ENCODE results near the gene FAM177B.
"Not testable (repeated sequence)": the region's sequence is repeated elsewhere in the genome, so short reads cannot be mapped to it uniquely, and the experiment has no call there.

The FAM177B gene

GRCh38 chr1:222741630-222742457 lies 4.8 kb downstream of the FAM177B start:
- DNase-seq = not testable (repeated sequence)

- DNase-seq = no peak
Observed at GRCh38 chr1:222749927-222750326, 12.9 kb downstream of the FAM177B start.

- no peak for DNase-seq
Observed at GRCh38 chr1:222750651-222751050, 13.6 kb downstream of the FAM177B start.

- no peak for DNase-seq
Observed at GRCh38 chr1:222751255-222751654, 14.3 kb downstream of the FAM177B start.

- DNase-seq = no peak
Observed at GRCh38 chr1:222754366-222755139, 17.6 kb downstream of the FAM177B start.

GRCh38 chr1:222757646-222758268 lies 20.8 kb downstream of the FAM177B start:
- no peak for DNase-seq

GRCh38 chr1:222759451-222760035 lies 22.5 kb downstream of the FAM177B start:
- DNase-seq = no peak

GRCh38 chr1:222761083-222761482 lies 24.1 kb downstream of the FAM177B start:
- DNase-seq = no peak

GRCh38 chr1:222762178-222762577 lies 25.2 kb downstream of the FAM177B start:
- not testable (repeated sequence) for DNase-seq

GRCh38 chr1:222767152-222767571 lies 30.2 kb downstream of the FAM177B start:
- no peak for DNase-seq

GRCh38 chr1:222768592-222768991 lies 31.6 kb downstream of the FAM177B start:
- no peak for DNase-seq

GRCh38 chr1:222769181-222769580 lies 32.2 kb downstream of the FAM177B start:
- peak; percentile 7 for DNase-seq

- no peak for DNase-seq
Observed at GRCh38 chr1:222769971-222770620, 33.1 kb downstream of the FAM177B start.

- DNase-seq = peak; percentile 19
Observed at GRCh38 chr1:222772996-222773379, 36.0 kb downstream of the FAM177B start.

- DNase-seq = no peak
Observed at GRCh38 chr1:222777463-222777862, 40.5 kb downstream of the FAM177B start.

GRCh38 chr1:222777977-222778376 lies 41.0 kb downstream of the FAM177B start:
- no peak for DNase-seq

- DNase-seq = no peak
Observed at GRCh38 chr1:222781251-222781650, 44.2 kb downstream of the FAM177B start.

- no peak for DNase-seq
Observed at GRCh38 chr1:222783051-222783450, 46.0 kb downstream of the FAM177B start.

- DNase-seq = no peak
Observed at GRCh38 chr1:222784371-222784770, 47.4 kb downstream of the FAM177B start.

GRCh38 chr1:222784916-222785315 lies 47.9 kb downstream of the FAM177B start:
- no peak for DNase-seq

- DNase-seq = no peak
Observed at GRCh38 chr1:222785529-222785928, 48.5 kb downstream of the FAM177B start.

GRCh38 chr1:222786121-222786520 lies 49.1 kb downstream of the FAM177B start:
- DNase-seq = no peak

GRCh38 chr1:222787729-222788128 lies 50.7 kb downstream of the FAM177B start:
- DNase-seq = no peak

Measured in activated CD4-positive, alpha-beta T cell treated with anti-CD3 and anti-CD28 coated beads, Interleukin-2, amount 50 U/mL, for 16 hours (primary cell).